NCI-H2227 treated with DMSO at 0.1 percent for 48 hours (cell line): Measurements from ENCODE around the gene SHQ1.
"Not testable (repeated sequence)": the region's sequence is repeated elsewhere in the genome, so short reads cannot be mapped to it uniquely, and the experiment has no call there.

ENCODE experiments used
- DNase-seq: peaks from one replicate; lab custom pipeline; 2025; lab: John Stamatoyannopoulos, UW

Gene SHQ1

GRCh38 chr3:72719137-72719536 is 129.1 kb downstream of the SHQ1 start:
- DNase-seq, result no peak

GRCh38 chr3:72714135-72714534 is 134.1 kb downstream of the SHQ1 start:
- DNase-seq, result not testable (repeated sequence)

- DNase-seq, result not testable (repeated sequence)
These were observed 137.8 kb downstream of the SHQ1 start for GRCh38 chr3:72710471-72710870.

- no peak for DNase-seq
These were observed 139.8 kb downstream of the SHQ1 start for GRCh38 chr3:72708441-72708840.

GRCh38 chr3:72702997-72703396 is 145.2 kb downstream of the SHQ1 start:
- DNase-seq, result no peak

- no peak for DNase-seq
These were observed 145.9 kb downstream of the SHQ1 start for GRCh38 chr3:72702390-72702789.

- DNase-seq, result no peak
These were observed 148.1 kb downstream of the SHQ1 start for GRCh38 chr3:72700106-72700505.

GRCh38 chr3:72699631-72700030 is 148.6 kb downstream of the SHQ1 start:
- no peak for DNase-seq
